Measurements from ENCODE around the gene ELK4.
A peak's percentile ranks its signal among the peaks of the same experiment; 100 is the strongest.

ELK4 gene

GRCh38 chr1:205580923-205581180, 51.0 kb downstream of the ELK4 start:
- Histone ChIP-seq H3K27ac (no peak overlapping the region), H3K9me3 (ENCODE audit: severe bottlenecking) (no peaks in the 10 kb centered on the region), H3K27me3 (ENCODE audit: insufficient read depth, low read depth, severe bottlenecking) (peaks cover 82% of the 10 kb centered on the region), H3K4me3 (ENCODE audit: low read depth, low read length) (no peak overlapping the region), H3K36me3 (no peaks in the 10 kb centered on the region)
- TF ChIP-seq CTCF (IDR thresholded peaks at IDR 0.05; ENCODE audit: low read depth, low read length), result no peak
- DNase-seq, result peak; percentile 11

GRCh38 chr1:205580140-205580922, 51.5 kb downstream of the ELK4 start:
- H3K36me3 ChIP-seq, result no peaks in the 10 kb centered on the region
- no peak overlapping the region for H3K27ac ChIP-seq
- no peaks in the 10 kb centered on the region for H3K9me3 ChIP-seq (ENCODE audit: severe bottlenecking)
- peaks cover 87% of the 10 kb centered on the region for H3K27me3 ChIP-seq (ENCODE audit: insufficient read depth, low read depth, severe bottlenecking)
- TF ChIP-seq CTCF (IDR thresholded peaks at IDR 0.05; ENCODE audit: low read depth, low read length), result no peak
- peak; percentile 29 for DNase-seq
- no peak overlapping the region for H3K4me3 ChIP-seq (ENCODE audit: low read depth, low read length)

GRCh38 chr1:205579711-205580110, 52.1 kb downstream of the ELK4 start:
- H3K9me3 ChIP-seq (ENCODE audit: severe bottlenecking), result no peaks in the 10 kb centered on the region
- H3K27me3 ChIP-seq (ENCODE audit: insufficient read depth, low read depth, severe bottlenecking), result peaks cover 93% of the 10 kb centered on the region
- no peak overlapping the region for H3K4me3 ChIP-seq (ENCODE audit: low read depth, low read length)
- no peaks in the 10 kb centered on the region for H3K36me3 ChIP-seq
- H3K27ac ChIP-seq, result no peak overlapping the region
- DNase-seq, result peak; percentile 19
- TF ChIP-seq CTCF (IDR thresholded peaks at IDR 0.05; ENCODE audit: low read depth, low read length), result no peak

GRCh38 chr1:205578780-205579571, 52.8 kb downstream of the ELK4 start:
- no peaks in the 10 kb centered on the region for H3K36me3 ChIP-seq
- H3K4me3 ChIP-seq (ENCODE audit: low read depth, low read length), result no peak overlapping the region
- no peak overlapping the region for H3K27ac ChIP-seq
- peaks cover 100% of the 10 kb centered on the region for H3K27me3 ChIP-seq (ENCODE audit: insufficient read depth, low read depth, severe bottlenecking)
- H3K9me3 ChIP-seq (ENCODE audit: severe bottlenecking), result no peaks in the 10 kb centered on the region
- TF ChIP-seq CTCF (IDR thresholded peaks at IDR 0.05; ENCODE audit: low read depth, low read length), result no peak
- peak; percentile 12 for DNase-seq

- H3K36me3 ChIP-seq, result no peaks in the 10 kb centered on the region
- H3K27me3 ChIP-seq (ENCODE audit: insufficient read depth, low read depth, severe bottlenecking), result peaks cover 100% of the 10 kb centered on the region
- no peak overlapping the region for H3K4me3 ChIP-seq (ENCODE audit: low read depth, low read length)
- peaks cover 4% of the 10 kb centered on the region for H3K9me3 ChIP-seq (ENCODE audit: severe bottlenecking)
- TF ChIP-seq CTCF (IDR thresholded peaks at IDR 0.05; ENCODE audit: low read depth, low read length), result no peak
- H3K27ac ChIP-seq, result no peak overlapping the region
- peak; percentile 63 for DNase-seq
Observed at GRCh38 chr1:205577874-205578658, 53.7 kb downstream of the ELK4 start.
